AG09319 (cell line): ENCODE measurements around the gene CDK3.

Source experiments
- DNase-seq: peaks from one replicate; pipeline ENCODE4 v3.0.0-alpha.2; 2010; ENCODE audit warnings: low read depth; ENCODE audit errors: extremely low read depth
- TF ChIP-seq, protein P1 (sequence below): IDR thresholded peaks from 2 replicates; pipeline ENCODE4 v1.5.1; 2011; ENCODE audit warnings: low read depth, mild to moderate bottlenecking, inconsistent platforms, low read length, moderate library complexity

The CDK3 gene

DNA sequence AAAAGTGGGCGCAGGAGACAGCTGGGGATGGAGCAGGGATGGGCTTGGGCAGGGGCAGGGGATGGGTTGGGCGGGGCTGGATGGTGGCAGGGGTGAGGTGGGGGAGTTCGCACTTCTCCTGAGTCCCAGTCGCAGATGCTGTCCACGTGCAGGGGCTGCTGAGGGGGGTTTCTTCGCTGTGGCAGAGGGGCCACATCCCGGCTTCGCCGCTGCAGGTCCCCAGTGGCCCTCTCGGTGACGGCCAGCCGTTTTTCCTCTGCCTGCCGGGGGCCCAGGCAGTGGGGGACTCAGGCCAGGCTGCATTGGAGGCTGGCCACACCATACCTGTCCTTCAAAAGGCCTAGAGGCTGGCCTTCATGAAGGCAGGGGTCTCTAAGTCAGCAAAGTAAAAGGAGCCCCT, 18.1 kb downstream of the CDK3 start:
- no peak for DNase-seq
- TF ChIP-seq, protein P1, sequence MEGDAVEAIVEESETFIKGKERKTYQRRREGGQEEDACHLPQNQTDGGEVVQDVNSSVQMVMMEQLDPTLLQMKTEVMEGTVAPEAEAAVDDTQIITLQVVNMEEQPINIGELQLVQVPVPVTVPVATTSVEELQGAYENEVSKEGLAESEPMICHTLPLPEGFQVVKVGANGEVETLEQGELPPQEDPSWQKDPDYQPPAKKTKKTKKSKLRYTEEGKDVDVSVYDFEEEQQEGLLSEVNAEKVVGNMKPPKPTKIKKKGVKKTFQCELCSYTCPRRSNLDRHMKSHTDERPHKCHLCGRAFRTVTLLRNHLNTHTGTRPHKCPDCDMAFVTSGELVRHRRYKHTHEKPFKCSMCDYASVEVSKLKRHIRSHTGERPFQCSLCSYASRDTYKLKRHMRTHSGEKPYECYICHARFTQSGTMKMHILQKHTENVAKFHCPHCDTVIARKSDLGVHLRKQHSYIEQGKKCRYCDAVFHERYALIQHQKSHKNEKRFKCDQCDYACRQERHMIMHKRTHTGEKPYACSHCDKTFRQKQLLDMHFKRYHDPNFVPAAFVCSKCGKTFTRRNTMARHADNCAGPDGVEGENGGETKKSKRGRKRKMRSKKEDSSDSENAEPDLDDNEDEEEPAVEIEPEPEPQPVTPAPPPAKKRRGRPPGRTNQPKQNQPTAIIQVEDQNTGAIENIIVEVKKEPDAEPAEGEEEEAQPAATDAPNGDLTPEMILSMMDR = no peak

DNA sequence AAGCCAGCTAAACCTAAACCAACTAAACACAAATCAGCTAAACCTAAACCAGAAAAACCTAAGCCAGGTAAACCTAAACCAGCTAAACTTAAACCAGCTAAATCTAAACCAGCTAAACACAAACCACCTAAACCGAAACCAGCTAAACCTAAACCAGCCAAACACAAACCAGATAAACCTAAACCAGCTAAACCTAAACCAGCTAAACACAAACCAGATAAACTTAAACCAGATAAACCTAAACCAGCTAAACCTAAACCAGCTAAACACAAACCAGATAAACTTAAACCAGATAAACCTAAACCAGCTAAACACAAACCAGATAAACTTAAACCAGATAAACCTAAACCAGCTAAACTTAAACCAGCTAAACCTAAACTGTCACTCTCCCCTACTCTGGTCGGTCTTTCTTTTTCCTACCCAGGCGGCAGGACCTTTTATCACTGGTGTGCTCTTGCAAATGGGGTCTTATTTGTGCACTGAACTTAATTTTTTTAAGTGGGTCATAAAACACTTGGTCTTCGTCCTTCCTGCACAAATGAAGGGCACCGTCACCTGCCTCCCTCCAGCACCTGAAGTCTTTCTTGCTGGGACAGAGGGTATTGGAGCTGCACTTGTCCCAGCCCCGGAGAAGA, 19.3 kb downstream of the CDK3 start:
- TF ChIP-seq, protein P1 = no peak
- no peak for DNase-seq

DNA sequence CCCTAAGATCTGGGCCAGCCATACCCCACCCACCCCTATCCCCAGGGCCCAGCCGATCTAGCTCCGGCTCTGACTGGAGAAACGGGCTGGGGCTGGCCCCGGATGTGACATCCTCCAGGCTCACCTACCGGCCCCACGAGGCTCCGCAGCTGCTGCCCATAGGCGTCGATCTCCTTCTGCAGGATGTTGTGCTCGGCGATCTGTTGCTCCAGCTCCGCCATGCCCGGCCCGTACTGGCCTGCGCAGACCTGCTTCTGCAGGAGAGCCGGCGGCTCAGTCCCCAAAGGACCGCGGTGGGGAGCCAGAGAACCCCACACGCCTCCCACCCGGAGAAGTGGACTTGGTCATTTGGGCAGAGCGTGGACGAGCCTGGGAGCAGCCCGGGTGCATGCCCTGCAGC, 21.6 kb downstream of the CDK3 start:
- DNase-seq = no peak
- TF ChIP-seq, protein P1 = no peak

DNA sequence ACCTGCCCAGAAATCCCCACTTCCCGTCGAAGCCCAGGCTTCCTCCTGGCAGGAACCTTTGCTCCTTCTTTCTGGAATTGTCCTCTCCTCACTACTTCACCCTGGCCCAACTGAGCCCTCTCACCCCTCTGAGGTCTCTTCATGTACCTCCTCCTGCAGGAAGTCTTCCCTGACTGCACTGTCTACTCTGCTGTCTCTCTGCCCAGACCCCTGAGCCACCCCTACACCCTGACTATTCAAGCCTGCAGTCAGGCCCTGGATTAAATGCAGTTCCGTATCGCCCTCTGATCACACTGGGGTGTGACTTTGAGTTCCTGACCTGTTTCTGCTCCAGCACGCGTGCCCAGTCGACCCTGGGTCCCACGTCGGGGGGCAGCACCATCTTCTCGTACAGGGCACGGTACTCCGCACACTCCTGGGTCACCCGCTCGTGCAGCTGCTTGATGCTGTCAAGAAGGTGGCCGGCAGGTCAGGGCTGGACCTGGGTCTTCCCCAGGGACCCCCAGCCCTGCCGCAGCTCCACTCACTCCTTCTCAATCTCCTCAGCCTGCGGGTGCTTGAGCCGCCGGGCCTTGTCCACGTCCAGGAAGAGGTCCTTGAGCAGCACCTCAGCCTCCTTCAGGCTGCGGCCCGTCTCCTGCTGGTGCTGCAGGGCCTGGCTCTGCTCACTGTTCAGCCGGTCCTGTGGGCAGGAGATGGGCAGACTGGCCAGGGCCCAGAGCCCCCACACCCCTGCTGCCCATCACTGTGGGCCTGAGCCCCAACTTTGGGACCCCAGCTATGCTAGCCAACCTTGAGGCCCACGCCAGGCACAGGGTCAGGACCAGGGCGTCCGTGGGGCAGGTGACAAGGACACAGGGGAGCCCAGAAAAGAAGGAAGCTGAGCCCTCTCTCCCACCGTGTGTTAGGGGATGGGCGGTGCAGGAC, 22.6 kb downstream of the CDK3 start:
- TF ChIP-seq, protein P1 = no peak

DNA sequence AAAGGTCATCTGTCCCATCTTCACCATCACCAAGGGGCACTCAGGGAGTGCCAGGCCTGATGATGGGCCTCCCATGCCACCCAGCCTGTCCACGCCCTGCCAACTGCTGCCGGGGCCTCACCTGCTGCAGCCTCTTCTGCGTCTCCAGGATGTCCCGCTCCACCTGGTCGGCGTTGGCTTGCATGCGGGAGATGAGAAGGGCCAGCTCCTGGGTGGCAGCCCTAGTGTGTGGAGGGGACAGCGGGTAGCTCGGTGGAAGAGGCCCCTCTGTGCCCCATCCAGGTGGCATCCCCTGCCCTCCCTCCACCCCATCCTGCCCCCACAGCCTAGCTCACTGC, 23.2 kb downstream of the CDK3 start:
- DNase-seq = no peak
- TF ChIP-seq, protein P1 = no peak

More for the DNA sequence above, 22.6 kb downstream of the CDK3 start:
- DNase-seq = no peak

DNA sequence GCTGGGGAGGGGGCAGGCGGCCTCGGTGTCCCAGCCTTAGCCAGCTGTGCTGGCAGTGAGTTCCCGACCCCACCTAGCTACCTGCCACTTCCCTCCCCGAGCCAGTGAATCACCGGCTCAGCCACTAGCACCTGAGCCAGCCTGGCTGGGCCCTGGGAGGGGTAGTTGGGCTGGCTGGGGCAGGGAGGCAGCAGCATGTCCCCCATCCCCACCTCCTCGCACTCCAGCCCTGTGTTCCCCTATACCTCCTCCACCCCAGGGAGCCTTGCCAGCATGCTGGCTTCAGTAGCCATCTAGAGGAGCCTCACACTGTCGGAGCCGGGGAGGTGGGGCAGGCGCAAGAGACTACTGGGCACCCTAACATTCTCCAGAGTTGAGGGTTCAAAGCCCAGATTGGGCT, 23.7 kb downstream of the CDK3 start:
- TF ChIP-seq, protein P1 = no peak
- no peak for DNase-seq

DNA sequence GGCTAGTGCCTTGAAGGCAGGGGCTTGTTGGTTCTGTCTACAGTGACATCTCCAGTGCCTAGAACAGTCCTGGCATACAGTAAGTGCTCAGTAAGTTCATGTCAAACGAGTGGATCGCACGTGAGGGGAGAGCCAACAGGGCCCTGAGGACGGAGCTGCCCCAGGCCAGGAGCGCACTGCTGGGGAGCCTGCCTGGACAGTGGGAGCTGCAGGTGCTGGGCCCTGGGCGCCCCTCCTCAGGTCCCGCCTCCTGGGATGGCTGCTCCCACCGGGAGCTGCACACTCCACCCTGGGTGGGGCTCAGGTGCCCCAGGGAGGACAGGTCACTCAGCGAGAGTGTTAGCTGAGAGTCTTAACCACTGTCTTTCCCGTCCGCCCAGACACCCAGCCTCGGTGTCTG, 24.6 kb downstream of the CDK3 start:
- TF ChIP-seq, protein P1 = no peak
- no peak for DNase-seq
